Natural killer cell (primary cell): ENCODE measurements around the gene IDH3G. TPM values are rescaled to one million over a fixed set of nuclear protein-coding genes. Genes with fewer than 3 reads are reported as not detected.

Source experiments
- ATAC-seq, 3 donors: fragments of 150-1000 bp in 2 of 3; fragments of 200-7000 bp in 1 of 3; cut with Tn5 transposase; 1 replicate in 1 of 3; 2 replicates in 2 of 3; pipeline ENCODE4 v1.10.0; 2021; ENCODE audit warnings: mild to moderate bottlenecking in 2 of 3, moderate library complexity in 2 of 3
- DNase-seq, 2 donors: peaks; one replicate each; pipeline versions ENCODE4 v3.0.0 to v3.0.0-alpha.2; 2013 to 2021; ENCODE audit warnings: mixed read lengths in 1 of 2
- H3K27ac ChIP-seq: one replicate; pipeline ENCODE4 v1.5.1; 2013; ENCODE audit warnings: mild to moderate bottlenecking, low read length
- H3K27me3 ChIP-seq: one replicate; pipeline ENCODE4 v1.6.1; 2013; ENCODE audit warnings: low read length; ENCODE audit not compliant: control insufficient read depth, insufficient read depth
- H3K36me3 ChIP-seq: one replicate; pipeline ENCODE4 v1.6.1; 2013; ENCODE audit warnings: low read length; ENCODE audit not compliant: control insufficient read depth, insufficient read depth
- H3K4me1 ChIP-seq: one replicate; pipeline ENCODE4 v1.6.1; 2013; ENCODE audit warnings: low read length; ENCODE audit not compliant: control insufficient read depth, insufficient read depth
- H3K4me3 ChIP-seq: one replicate; pipeline ENCODE4 v1.5.1; 2013; ENCODE audit warnings: low read length
- H3K9me3 ChIP-seq: one replicate; pipeline ENCODE4 v1.6.1; 2013; ENCODE audit warnings: low read length; ENCODE audit not compliant: control insufficient read depth, insufficient read depth
- H3K27ac Mint-ChIP-seq, 2 donors: one replicate each; pipeline ENCODE4 v1.8.0; 2022; ENCODE audit warnings: mild to moderate bottlenecking in 2 of 2, mixed read lengths in 2 of 2, moderate library complexity in 1 of 2
- H3K27me3 Mint-ChIP-seq, 2 donors: one replicate each; pipeline ENCODE4 v1.8.0; 2022; ENCODE audit warnings: low read depth in 2 of 2, mixed read lengths in 2 of 2
- H3K36me3 Mint-ChIP-seq: one replicate; pipeline ENCODE4 v1.8.0; 2022; ENCODE audit warnings: mixed read lengths
- H3K4me1 Mint-ChIP-seq, 2 donors: one replicate each; pipeline ENCODE4 v1.8.0; 2022; ENCODE audit warnings: mixed read lengths in 2 of 2
- H3K4me3 Mint-ChIP-seq: one replicate; pipeline ENCODE4 v1.8.0; 2022; ENCODE audit warnings: mild to moderate bottlenecking, moderate library complexity, mixed read lengths
- H3K9me3 Mint-ChIP-seq, 2 donors: one replicate each; pipeline ENCODE4 v1.8.0; 2022; ENCODE audit warnings: mixed read lengths in 2 of 2
- WGBS: methylation state at CpG from one replicate; pipeline ENCODE4 v1.1.7; 2013; ENCODE audit warnings: missing lambda C conversion rate; ENCODE audit not compliant: insufficient coverage; 5-methylcytosine and 5-hydroxymethylcytosine counted together
- intact Hi-C: fragments of 100-400 bp; cut with micrococcal nuclease; formaldehyde crosslinking; loops from one replicate; pipeline ENCODE4 v1.14.2; 2022
- total RNA-seq, 4 donors: library from RNA; stranded (reverse); fragments of 120-200 nt in 1 of 4; gene quantifications; one replicate each; pipeline versions ENCODE4 v1.2.3 to v1.2.4, GENCODE V29; 2013 to 2022
- TF ChIP-seq, protein P1 (sequence below): fragments of 200-600 bp; IDR thresholded peaks from one replicate; pipeline ENCODE4 v1.8.0; 2022; ENCODE audit warnings: antibody characterized with exemption

IDH3G gene
- total RNA-seq, 3 donors from 2014 or later (not counting 1 experiment from before 2014, with no cell fraction given) = 70.1 to 76.5 (median 71.1) TPM

DNA sequence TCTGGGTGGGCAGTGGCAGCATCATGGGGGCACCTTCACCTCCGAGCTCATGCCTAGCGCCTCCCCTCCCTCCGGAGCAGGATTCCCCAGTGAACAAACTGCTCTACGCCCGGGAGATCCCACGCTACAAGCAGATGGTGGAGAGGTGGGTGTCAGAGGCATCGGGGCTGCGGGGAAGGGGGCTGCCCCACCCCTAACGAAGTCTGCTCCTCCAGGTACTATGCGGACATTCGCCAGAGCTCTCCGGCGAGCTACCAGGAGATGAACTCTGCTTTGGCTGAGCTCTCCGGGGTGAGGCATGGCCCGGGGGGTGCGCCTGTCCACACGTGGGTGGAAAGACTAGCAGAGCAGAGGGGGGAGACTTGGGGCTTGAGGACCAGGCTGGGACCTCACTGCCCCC lies 16.0 kb downstream of the IDH3G start:
- Histone ChIP-seq H3K27me3 (peaks cover 2% of the 10 kb centered on the region), H3K36me3 (no peaks in the 10 kb centered on the region), H3K4me3 (no peak overlapping the region), H3K4me1 (peaks cover 12% of the 10 kb centered on the region), H3K27ac (no peak overlapping the region), H3K9me3 (no peaks in the 10 kb centered on the region)
- DNase-seq = no peak
- Mint-ChIP-seq H3K36me3 (no peaks in the 10 kb centered on the region), H3K27me3 (peaks cover 9% of the 10 kb centered on the region in 2 donors), H3K4me3 (no peak overlapping the region), H3K4me1 (peaks cover 0 to 9% of the 10 kb centered on the region in 2 donors), H3K27ac (no peak overlapping the region), H3K9me3 (no peaks in the 10 kb centered on the region)
- no peak for ATAC-seq
- intact Hi-C loops = no loop called here
- TF ChIP-seq, protein P1, sequence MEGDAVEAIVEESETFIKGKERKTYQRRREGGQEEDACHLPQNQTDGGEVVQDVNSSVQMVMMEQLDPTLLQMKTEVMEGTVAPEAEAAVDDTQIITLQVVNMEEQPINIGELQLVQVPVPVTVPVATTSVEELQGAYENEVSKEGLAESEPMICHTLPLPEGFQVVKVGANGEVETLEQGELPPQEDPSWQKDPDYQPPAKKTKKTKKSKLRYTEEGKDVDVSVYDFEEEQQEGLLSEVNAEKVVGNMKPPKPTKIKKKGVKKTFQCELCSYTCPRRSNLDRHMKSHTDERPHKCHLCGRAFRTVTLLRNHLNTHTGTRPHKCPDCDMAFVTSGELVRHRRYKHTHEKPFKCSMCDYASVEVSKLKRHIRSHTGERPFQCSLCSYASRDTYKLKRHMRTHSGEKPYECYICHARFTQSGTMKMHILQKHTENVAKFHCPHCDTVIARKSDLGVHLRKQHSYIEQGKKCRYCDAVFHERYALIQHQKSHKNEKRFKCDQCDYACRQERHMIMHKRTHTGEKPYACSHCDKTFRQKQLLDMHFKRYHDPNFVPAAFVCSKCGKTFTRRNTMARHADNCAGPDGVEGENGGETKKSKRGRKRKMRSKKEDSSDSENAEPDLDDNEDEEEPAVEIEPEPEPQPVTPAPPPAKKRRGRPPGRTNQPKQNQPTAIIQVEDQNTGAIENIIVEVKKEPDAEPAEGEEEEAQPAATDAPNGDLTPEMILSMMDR = no peak
- 83% methylated on average over 16 of the region's 17 CpGs for WGBS

DNA sequence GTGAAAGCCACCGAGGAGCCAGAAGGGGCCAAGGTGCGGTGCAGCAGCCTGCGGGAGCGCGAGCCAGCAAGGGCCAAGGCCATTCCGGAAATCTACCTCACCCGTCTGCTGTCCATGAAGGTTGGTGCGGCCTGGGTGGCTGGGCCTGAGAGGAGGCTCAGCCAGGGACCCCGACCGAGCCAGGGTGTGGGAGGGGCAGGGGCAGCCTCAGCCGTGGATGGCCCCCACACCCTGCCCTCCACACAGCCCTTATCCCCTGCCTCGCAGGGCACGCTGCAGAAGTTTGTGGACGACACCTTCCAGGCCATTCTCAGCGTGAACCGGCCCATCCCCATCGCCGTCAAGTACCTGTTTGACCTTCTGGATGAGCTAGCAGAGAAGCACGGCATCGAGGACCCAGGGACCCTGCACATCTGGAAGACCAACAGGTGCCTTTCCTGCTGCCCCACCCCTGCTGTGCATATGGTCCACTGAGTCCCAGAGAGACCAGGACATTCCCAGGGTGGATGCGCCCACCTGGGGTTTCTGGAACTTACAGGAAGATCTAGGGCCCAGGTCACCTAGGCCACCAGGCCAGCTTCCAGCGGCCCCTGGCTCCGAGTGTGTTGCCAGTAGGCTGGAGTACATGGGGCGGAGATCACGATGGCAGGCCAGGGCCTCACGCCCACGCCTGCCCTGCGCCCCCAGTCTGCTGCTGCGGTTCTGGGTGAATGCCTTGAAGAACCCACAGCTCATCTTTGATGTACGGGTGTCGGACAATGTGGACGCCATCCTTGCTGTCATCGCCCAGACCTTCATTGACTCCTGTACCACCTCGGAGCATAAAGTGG lies 16.7 kb downstream of the IDH3G start:
- peaks cover 2% of the 10 kb centered on the region for H3K27me3 ChIP-seq
- H3K36me3 ChIP-seq = no peaks in the 10 kb centered on the region
- no peaks in the 10 kb centered on the region for H3K9me3 Mint-ChIP-seq
- TF ChIP-seq, protein P1 = no peak
- DNase-seq (no peak), ATAC-seq (no peak)
- 92% methylated on average over 34 of the region's 34 CpGs for WGBS
- intact Hi-C loops = no loop called here
- peaks cover 9% of the 10 kb centered on the region in 2 donors for H3K27me3 Mint-ChIP-seq
- H3K4me1 Mint-ChIP-seq = peaks cover 0 to 9% of the 10 kb centered on the region in 2 donors
- H3K36me3 Mint-ChIP-seq = no peaks in the 10 kb centered on the region
- H3K4me3 ChIP-seq = no peak overlapping the region
- no peak overlapping the region for H3K4me3 Mint-ChIP-seq
- peaks cover 12% of the 10 kb centered on the region for H3K4me1 ChIP-seq
- no peak overlapping the region for H3K27ac ChIP-seq
- no peaks in the 10 kb centered on the region for H3K9me3 ChIP-seq
- H3K27ac Mint-ChIP-seq = no peak overlapping the region

DNA sequence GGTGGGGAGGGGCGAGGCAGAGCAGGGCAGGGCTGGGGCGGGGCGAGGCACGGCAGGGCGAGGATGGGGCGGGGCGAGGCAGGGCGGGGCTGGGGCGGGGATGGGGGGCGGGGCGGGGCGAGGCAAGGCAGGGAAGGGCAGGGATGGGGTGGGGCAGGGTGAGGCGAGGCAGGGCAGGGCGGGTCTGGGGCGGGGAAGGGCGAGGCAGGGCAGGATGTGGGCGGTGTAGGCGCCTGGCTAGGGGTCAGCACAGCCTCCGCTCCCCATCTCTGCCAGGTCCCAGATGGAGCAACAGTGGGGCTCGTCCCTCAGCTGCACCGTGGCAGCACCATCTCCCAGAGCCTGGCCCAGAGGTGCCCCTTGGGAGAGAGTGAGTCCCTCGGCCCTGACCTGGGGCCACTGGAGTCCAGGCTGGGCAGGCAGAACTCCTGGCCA lies 17.5 kb downstream of the IDH3G start:
- peaks cover 0 to 9% of the 10 kb centered on the region in 2 donors for H3K4me1 Mint-ChIP-seq
- H3K27ac Mint-ChIP-seq = no peak overlapping the region
- Histone ChIP-seq H3K4me3 (no peak overlapping the region), H3K27me3 (peaks cover 2% of the 10 kb centered on the region), H3K27ac (no peak overlapping the region), H3K9me3 (no peaks in the 10 kb centered on the region), H3K36me3 (no peaks in the 10 kb centered on the region), H3K4me1 (peaks cover 12% of the 10 kb centered on the region)
- TF ChIP-seq, protein P1 = no peak
- no peak overlapping the region for H3K4me3 Mint-ChIP-seq
- intact Hi-C loops = no loop called here
- no peaks in the 10 kb centered on the region for H3K36me3 Mint-ChIP-seq
- WGBS = 73% methylated on average over 7 of the region's 22 CpGs
- H3K27me3 Mint-ChIP-seq = peaks cover 9% of the 10 kb centered on the region in 2 donors
- DNase-seq (no peak), ATAC-seq (no peak)
- no peaks in the 10 kb centered on the region for H3K9me3 Mint-ChIP-seq
